Transverse colon (tissue), 3 donors: ENCODE measurements around the gene NAV3.

Source experiments
- POLR2A ChIP-seq: fragments of 450-650 bp; IDR thresholded peaks from one replicate; pipeline ENCODE4 v1.6.1; 2016; ENCODE audit warnings: antibody characterized with exemption, mild to moderate bottlenecking, moderate library complexity
- POLR2AphosphoS5 ChIP-seq, 3 donors: sonication (generic); formaldehyde crosslinking; IDR thresholded peaks; one replicate each; pipeline ENCODE4 v1.6.1; 2016; ENCODE audit warnings: antibody characterized with exemption in 3 of 3

DNA sequence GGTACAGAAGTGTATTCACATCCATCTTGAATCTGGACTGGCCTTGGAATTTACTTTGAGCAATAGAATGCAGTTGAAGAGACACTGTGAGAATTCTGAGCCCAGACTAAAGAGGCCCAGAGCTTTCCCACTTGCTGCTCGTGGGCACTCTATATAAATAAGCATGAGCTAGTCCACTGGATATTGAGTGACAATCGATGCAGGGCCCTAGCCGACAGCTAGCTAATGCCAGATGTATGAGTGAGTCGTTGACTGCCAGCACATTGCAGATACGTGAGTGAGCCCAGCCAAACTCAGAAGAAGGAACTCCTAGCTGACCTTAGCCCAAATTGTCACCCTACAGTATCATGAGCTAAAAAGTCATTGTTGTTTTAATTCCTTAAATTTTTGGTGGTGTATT is 24.9 kb downstream of the NAV3 start:
- TF ChIP-seq POLR2AphosphoS5 (IDR thresholded peaks at IDR 0.05) (no peak), POLR2A (no peak)
